Measurements from ENCODE around the gene STK25. TPM values are rescaled to one million over a fixed set of nuclear protein-coding genes. Genes with fewer than 3 reads are reported as not detected.

STK25 gene
- total and polyA plus RNA-seq, 2 experiments from 2014 or later = 183 to 192 TPM

DNA sequence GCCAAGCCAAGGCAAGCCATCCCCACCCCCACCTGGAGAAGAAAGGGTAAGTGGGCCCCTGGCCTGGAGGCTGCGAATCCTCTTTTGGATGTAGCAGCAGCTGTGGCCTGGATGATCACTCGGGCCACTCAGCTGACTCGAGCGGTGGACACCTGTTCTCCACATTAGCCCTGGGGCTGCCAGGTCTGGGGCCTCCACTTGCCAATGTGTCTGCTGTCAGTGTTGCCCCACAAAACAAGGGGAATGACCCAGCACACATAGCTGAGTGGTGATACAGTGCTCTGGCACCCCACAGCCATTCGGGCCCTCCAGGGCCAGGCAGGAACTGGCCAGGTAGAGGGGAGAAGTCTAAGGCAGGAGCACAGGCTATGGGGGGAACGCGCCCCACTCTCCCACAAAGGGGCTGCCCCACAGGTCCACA lies 2.6 kb downstream of the STK25 start:
- Histone ChIP-seq H4K20me1 (ENCODE audit: insufficient read depth, poor library complexity, severe bottlenecking) (peaks cover 37% of the 10 kb centered on the region), H2AFZ (no peak overlapping the region), H3K9me2 (replicated peaks; ENCODE audit: insufficient read depth) (no peaks in the 10 kb centered on the region), H3K4me1 (ENCODE audit: insufficient read depth) (peaks cover 20% of the 10 kb centered on the region), H3K4me2 (peak overlapping the region; percentile 100), H3K4me3 (no peak overlapping the region), H3K27me3 (no peaks in the 10 kb centered on the region), H3K36me3 (replicated peaks; ENCODE audit: insufficient read depth, low read depth) (no peaks in the 10 kb centered on the region), H3K9me3 (ENCODE audit: low read depth) (no peaks in the 10 kb centered on the region), H3K79me2 (peaks cover 71% of the 10 kb centered on the region), H3K27ac (no peak overlapping the region)
- WGBS (ENCODE audit: low lambda C conversion rate, missing lambda C conversion rate) = 94% methylated on average over 7 of the region's 7 CpGs
- DNase-seq (ENCODE audit: low spot score) = no peak
- TF ChIP-seq EZH2 (IDR thresholded peaks at IDR 0.05; ENCODE audit: borderline replicate concordance) = no peak
- TF ChIP-seq CTCF (IDR thresholded peaks at IDR 0.05; ENCODE audit: poor library complexity) = no peak
- no peak for TF ChIP-seq EZH2phosphoT487 (IDR thresholded peaks at IDR 0.05; ENCODE audit: low read depth, severe bottlenecking, unreplicated experiment)

DNA sequence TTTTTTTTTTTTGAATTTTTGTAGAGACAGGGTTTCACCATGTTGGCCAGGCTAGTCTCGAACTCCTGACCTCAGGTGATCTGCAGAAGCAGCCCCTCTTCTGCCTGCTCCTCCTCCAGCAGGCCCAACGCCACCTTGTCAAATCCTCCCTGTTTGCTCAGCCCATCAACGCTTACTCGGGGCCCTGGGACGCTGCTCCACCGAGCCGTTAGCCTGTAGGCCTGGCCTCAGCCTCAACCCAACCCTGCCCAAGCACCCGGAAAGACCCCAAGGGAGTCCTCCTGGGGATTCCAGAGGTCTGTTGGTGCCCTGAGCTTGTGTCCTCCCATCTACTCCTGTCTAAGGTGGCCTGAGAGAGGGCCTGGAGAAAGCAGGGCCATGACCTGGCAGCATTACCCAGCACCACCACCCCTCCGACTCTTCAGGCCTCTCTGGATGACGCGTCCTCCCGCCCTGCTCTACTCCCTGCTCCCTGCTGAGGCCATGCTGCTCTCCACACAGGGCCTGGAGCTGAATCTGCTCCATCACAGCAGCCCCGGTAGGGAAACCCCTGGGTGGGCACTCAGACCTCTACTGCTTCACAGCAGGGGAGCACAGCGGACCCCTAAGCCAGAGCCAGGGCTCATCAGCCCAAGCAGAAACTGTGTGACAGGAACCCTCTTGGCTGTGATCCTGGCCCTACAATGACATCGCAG lies 3.2 kb downstream of the STK25 start:
- Histone ChIP-seq H3K9me2 (replicated peaks; ENCODE audit: insufficient read depth) (no peaks in the 10 kb centered on the region), H3K4me2 (no peak overlapping the region), H3K4me3 (no peak overlapping the region), H2AFZ (no peak overlapping the region), H3K4me1 (ENCODE audit: insufficient read depth) (peaks cover 20% of the 10 kb centered on the region), H3K9me3 (ENCODE audit: low read depth) (no peaks in the 10 kb centered on the region), H3K27me3 (no peaks in the 10 kb centered on the region), H3K27ac (no peak overlapping the region), H3K36me3 (replicated peaks; ENCODE audit: insufficient read depth, low read depth) (no peaks in the 10 kb centered on the region), H4K20me1 (ENCODE audit: insufficient read depth, poor library complexity, severe bottlenecking) (peaks cover 37% of the 10 kb centered on the region), H3K79me2 (peaks cover 71% of the 10 kb centered on the region)
- TF ChIP-seq CTCF (IDR thresholded peaks at IDR 0.05; ENCODE audit: poor library complexity) (no peak), EZH2 (IDR thresholded peaks at IDR 0.05; ENCODE audit: borderline replicate concordance) (no peak), EZH2phosphoT487 (IDR thresholded peaks at IDR 0.05; ENCODE audit: low read depth, severe bottlenecking, unreplicated experiment) (no peak)
- 90% methylated on average over 15 of the region's 15 CpGs for WGBS (ENCODE audit: low lambda C conversion rate, missing lambda C conversion rate)
- DNase-seq (ENCODE audit: low spot score) = no peak

DNA sequence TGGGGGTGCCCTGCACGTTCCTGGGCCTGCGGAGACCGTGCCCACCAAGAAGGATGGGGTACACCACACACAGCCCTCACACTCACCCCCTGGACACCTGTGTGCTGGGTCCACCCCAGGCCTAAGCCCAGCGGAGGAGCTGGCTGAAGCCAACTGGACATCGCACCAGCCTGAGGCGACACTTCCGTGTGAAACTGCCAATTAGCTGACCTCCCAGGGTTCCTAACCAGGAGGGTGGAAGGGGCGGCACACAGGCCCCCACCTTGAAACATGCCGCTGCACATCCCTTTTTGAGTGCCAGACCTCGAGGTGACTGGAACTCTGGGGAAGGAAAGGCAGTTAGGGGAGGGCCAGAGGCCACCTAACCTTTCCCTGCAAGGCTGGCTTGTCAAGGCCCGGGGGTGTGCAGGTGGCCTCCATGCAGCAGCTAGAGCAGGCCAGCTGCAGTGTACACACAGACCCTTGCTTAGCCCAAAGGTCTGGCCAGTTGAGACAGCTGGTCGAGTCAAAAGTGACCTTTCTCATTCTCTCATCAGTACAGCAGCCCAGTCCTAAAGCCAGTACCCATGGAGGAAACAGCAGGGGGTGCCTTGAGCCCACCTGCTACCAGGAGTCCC lies 4.5 kb downstream of the STK25 start:
- no peaks in the 10 kb centered on the region for H3K27me3 ChIP-seq
- no peak overlapping the region for H2AFZ ChIP-seq
- H3K79me2 ChIP-seq = peaks cover 71% of the 10 kb centered on the region
- H3K27ac ChIP-seq = no peak overlapping the region
- 88% methylated on average over 12 of the region's 12 CpGs for WGBS (ENCODE audit: low lambda C conversion rate, missing lambda C conversion rate)
- no peak overlapping the region for H3K4me2 ChIP-seq
- peaks cover 11% of the 10 kb centered on the region for H3K4me1 ChIP-seq (ENCODE audit: insufficient read depth)
- H4K20me1 ChIP-seq (ENCODE audit: insufficient read depth, poor library complexity, severe bottlenecking) = peaks cover 37% of the 10 kb centered on the region
- H3K9me3 ChIP-seq (ENCODE audit: low read depth) = no peaks in the 10 kb centered on the region
- H3K36me3 ChIP-seq (replicated peaks; ENCODE audit: insufficient read depth, low read depth) = no peaks in the 10 kb centered on the region
- DNase-seq (ENCODE audit: low spot score) = no peak
- no peaks in the 10 kb centered on the region for H3K9me2 ChIP-seq (replicated peaks; ENCODE audit: insufficient read depth)
- TF ChIP-seq CTCF (IDR thresholded peaks at IDR 0.05; ENCODE audit: poor library complexity) = no peak
- no peak for TF ChIP-seq EZH2phosphoT487 (IDR thresholded peaks at IDR 0.05; ENCODE audit: low read depth, severe bottlenecking, unreplicated experiment)
- TF ChIP-seq EZH2 (IDR thresholded peaks at IDR 0.05; ENCODE audit: borderline replicate concordance) = no peak
- H3K4me3 ChIP-seq = no peak overlapping the region
